Neural progenitor cell (in vitro differentiated cells): Measurements from ENCODE around the gene VPS8. TPM values are rescaled to one million over a fixed set of nuclear protein-coding genes. Genes with fewer than 3 reads are reported as not detected.

ENCODE experiments used
- DNase-seq: peaks from one replicate; pipeline ENCODE4 v3.0.0-alpha.2; 2016; ENCODE audit warnings: low spot score
- H2AFZ ChIP-seq: fragments of 200-600 bp; sonication (generic); replicated peaks from 2 replicates; pipeline ENCODE4 v1.6.1; 2016; ENCODE audit warnings: antibody characterized with exemption
- H3F3A ChIP-seq: fragments of 200-600 bp; sonication (generic); 2 replicates; pipeline ENCODE4 v1.6.1; 2016; ENCODE audit warnings: antibody characterized with exemption, low read depth
- H3K27ac ChIP-seq: fragments of 200-600 bp; sonication (generic); 2 replicates; pipeline ENCODE4 v1.5.1; 2016; ENCODE audit warnings: mild to moderate bottlenecking
- H3K27me3 ChIP-seq: fragments of 200-600 bp; sonication (generic); 2 replicates; pipeline ENCODE4 v1.6.1; 2016; ENCODE audit warnings: mild to moderate bottlenecking, moderate library complexity
- H3K36me3 ChIP-seq: fragments of 200-600 bp; sonication (generic); 2 replicates; pipeline ENCODE4 v1.5.1; 2016
- H3K4me1 ChIP-seq: fragments of 200-600 bp; sonication (generic); 2 replicates; pipeline ENCODE4 v1.6.1; 2016; ENCODE audit warnings: mixed run types
- H3K4me2 ChIP-seq: fragments of 200-600 bp; sonication (generic); 2 replicates; pipeline ENCODE4 v1.6.1; 2016
- H3K4me3 ChIP-seq: fragments of 200-600 bp; sonication (generic); 2 replicates; pipeline ENCODE4 v1.5.1; 2016
- H3K79me2 ChIP-seq: fragments of 200-600 bp; sonication (generic); 2 replicates; pipeline ENCODE4 v1.6.1; 2016; ENCODE audit warnings: low read depth
- H3K9ac ChIP-seq: fragments of 200-600 bp; sonication (generic); 2 replicates; pipeline ENCODE4 v1.6.1; 2016
- H3K9me3 ChIP-seq: fragments of 200-600 bp; sonication (generic); 2 replicates; pipeline ENCODE4 v1.5.1; 2016; ENCODE audit warnings: low read depth
- H4K20me1 ChIP-seq: fragments of 200-600 bp; sonication (generic); 2 replicates; pipeline ENCODE4 v1.6.1; 2016; ENCODE audit warnings: low read depth
- H3K27ac Mint-ChIP-seq: 3 replicates; pipeline ENCODE4 v1.8.0; 2021; ENCODE audit warnings: mixed read lengths
- H3K27me3 Mint-ChIP-seq: 2 replicates; pipeline ENCODE4 v1.8.0; 2022; ENCODE audit warnings: low read depth, mild to moderate bottlenecking, inconsistent platforms, moderate library complexity, mixed read lengths; ENCODE audit not compliant: insufficient read depth
- H3K36me3 Mint-ChIP-seq: 3 replicates; pipeline ENCODE4 v1.8.0; 2021; ENCODE audit warnings: mixed read lengths
- H3K4me1 Mint-ChIP-seq: 3 replicates; pipeline ENCODE4 v1.8.0; 2021; ENCODE audit warnings: mixed read lengths
- H3K4me3 Mint-ChIP-seq: 3 replicates; pipeline ENCODE4 v1.8.0; 2021; ENCODE audit warnings: mild to moderate bottlenecking, moderate library complexity, mixed read lengths
- H3K9me3 Mint-ChIP-seq: 3 replicates; pipeline ENCODE4 v1.8.0; 2020; ENCODE audit warnings: mixed read lengths
- CTCF ChIP-seq: fragments of 200-600 bp; sonication (generic); IDR thresholded peaks from 2 replicates; pipeline ENCODE4 v1.5.1; 2017; ENCODE audit warnings: antibody characterized with exemption, mild to moderate bottlenecking
- EZH2 ChIP-seq: fragments of 200-600 bp; sonication (generic); IDR thresholded peaks from 2 replicates; pipeline ENCODE4 v1.6.1; 2017; ENCODE audit warnings: antibody characterized with exemption, mild to moderate bottlenecking, moderate library complexity
- EZH2phosphoT487 ChIP-seq: fragments of 200-600 bp; sonication (generic); IDR thresholded peaks from 2 replicates; pipeline ENCODE4 v1.6.1; 2017; ENCODE audit warnings: antibody characterized with exemption
- total RNA-seq: library from RNA; depleted of rRNA; stranded (reverse); fragments of >200 nt; gene quantifications from 2 replicates; pipeline ENCODE4 v1.2.3, GENCODE V29; 2015; ENCODE audit warnings: low replicate concordance

The VPS8 gene
- total RNA-seq, 1 donor from 2014 or later = 93.1 TPM

- TF ChIP-seq EZH2phosphoT487 (no peak), EZH2 (no peak), CTCF (no peak)
- peaks cover 7% of the 10 kb centered on the region for H3K36me3 Mint-ChIP-seq
These were observed 125.6 kb downstream of the VPS8 start for GRCh38 chr3:184937611-184938010.

GRCh38 chr3:184941408-184941807 is 129.4 kb downstream of the VPS8 start:
- H3K4me2 ChIP-seq = no peak overlapping the region
- H3K27me3 ChIP-seq = no peaks in the 10 kb centered on the region
- H3K79me2 ChIP-seq = no peaks in the 10 kb centered on the region
- H3K27ac ChIP-seq = no peak overlapping the region
- H3K9me3 Mint-ChIP-seq = no peaks in the 10 kb centered on the region
- TF ChIP-seq EZH2phosphoT487 (no peak), CTCF (no peak), EZH2 (no peak)
- no peak overlapping the region for H3K27ac Mint-ChIP-seq
- H3F3A ChIP-seq = peaks cover 19% of the 10 kb centered on the region
- no peak for DNase-seq
- no peak overlapping the region for H3K4me3 ChIP-seq
- H3K9me3 ChIP-seq = no peaks in the 10 kb centered on the region
- no peaks in the 10 kb centered on the region for H4K20me1 ChIP-seq
- no peaks in the 10 kb centered on the region for H3K4me1 Mint-ChIP-seq
- no peak overlapping the region for H3K4me3 Mint-ChIP-seq
- peaks cover 23% of the 10 kb centered on the region for H3K4me1 ChIP-seq
- H2AFZ ChIP-seq = no peak overlapping the region
- H3K36me3 ChIP-seq = no peaks in the 10 kb centered on the region
- H3K27me3 Mint-ChIP-seq = no peaks in the 10 kb centered on the region
- H3K9ac ChIP-seq = no peak overlapping the region
- H3K36me3 Mint-ChIP-seq = peaks cover 7% of the 10 kb centered on the region

More at GRCh38 chr3:184937611-184938010, 125.6 kb downstream of the VPS8 start:
- Mint-ChIP-seq H3K27me3 (no peaks in the 10 kb centered on the region), H3K4me3 (no peak overlapping the region), H3K9me3 (no peaks in the 10 kb centered on the region), H3K27ac (no peak overlapping the region), H3K4me1 (no peaks in the 10 kb centered on the region)
- Histone ChIP-seq H3K79me2 (no peaks in the 10 kb centered on the region), H2AFZ (no peak overlapping the region), H3K9me3 (no peaks in the 10 kb centered on the region), H3K9ac (no peak overlapping the region), H3K4me2 (no peak overlapping the region), H3F3A (no peaks in the 10 kb centered on the region), H3K27me3 (no peaks in the 10 kb centered on the region), H3K4me3 (no peak overlapping the region), H3K27ac (no peak overlapping the region), H4K20me1 (no peaks in the 10 kb centered on the region), H3K36me3 (no peaks in the 10 kb centered on the region), H3K4me1 (no peaks in the 10 kb centered on the region)
- no peak for DNase-seq

GRCh38 chr3:184942735-184943134 is 130.8 kb downstream of the VPS8 start:
- no peaks in the 10 kb centered on the region for H4K20me1 ChIP-seq
- H3K27me3 ChIP-seq = no peaks in the 10 kb centered on the region
- H3K4me2 ChIP-seq = no peak overlapping the region
- H3F3A ChIP-seq = peaks cover 19% of the 10 kb centered on the region
- TF ChIP-seq EZH2phosphoT487 = no peak
- TF ChIP-seq CTCF = no peak
- TF ChIP-seq EZH2 = no peak
- H3K9me3 ChIP-seq = no peaks in the 10 kb centered on the region
- no peaks in the 10 kb centered on the region for H3K36me3 ChIP-seq
- H3K36me3 Mint-ChIP-seq = peaks cover 4% of the 10 kb centered on the region
- H3K4me1 Mint-ChIP-seq = no peaks in the 10 kb centered on the region
- no peak for DNase-seq
- H3K27ac ChIP-seq = peak overlapping the region; percentile 45
- H3K27ac Mint-ChIP-seq = no peak overlapping the region
- no peaks in the 10 kb centered on the region for H3K79me2 ChIP-seq
- H3K4me1 ChIP-seq = peaks cover 23% of the 10 kb centered on the region
- no peak overlapping the region for H3K9ac ChIP-seq
- H3K4me3 ChIP-seq = no peak overlapping the region
- H3K27me3 Mint-ChIP-seq = no peaks in the 10 kb centered on the region
- no peaks in the 10 kb centered on the region for H3K9me3 Mint-ChIP-seq
- no peak overlapping the region for H3K4me3 Mint-ChIP-seq
- H2AFZ ChIP-seq = no peak overlapping the region
